ENCODE results near the gene SLC8A3. TPM values are rescaled to one million over a fixed set of nuclear protein-coding genes. Genes with fewer than 3 reads are reported as not detected.

The SLC8A3 gene
- total RNA-seq, 1 donor from 2014 or later = 0.05 TPM

- Histone ChIP-seq H3K27ac (replicated peaks) (no peak overlapping the region), H3K4me1 (no peaks in the 10 kb centered on the region), H3K9me3 (replicated peaks) (no peaks in the 10 kb centered on the region), H3K36me3 (no peaks in the 10 kb centered on the region), H3K27me3 (ENCODE audit: low read depth) (peaks cover 60% of the 10 kb centered on the region), H3K4me3 (no peak overlapping the region)
- no peak for TF ChIP-seq CTCF (IDR thresholded peaks at IDR 0.05; ENCODE audit: borderline replicate concordance)
- no peak for DNase-seq
- intact Hi-C loops (cut with micrococcal nuclease) = no loop called here
Observed at GRCh38 chr14:70108419-70108818, 80.3 kb downstream of the SLC8A3 start.

- intact Hi-C loops (cut with micrococcal nuclease) = no loop called here
- peaks cover 62% of the 10 kb centered on the region for H3K27me3 ChIP-seq (ENCODE audit: low read depth)
Observed at GRCh38 chr14:70107309-70107708, 81.4 kb downstream of the SLC8A3 start.

GRCh38 chr14:70100071-70100470 lies 88.7 kb downstream of the SLC8A3 start:
- Histone ChIP-seq H3K27me3 (ENCODE audit: low read depth) (peaks cover 95% of the 10 kb centered on the region), H3K9me3 (replicated peaks) (no peaks in the 10 kb centered on the region), H3K27ac (replicated peaks) (no peak overlapping the region), H3K4me1 (peaks cover 12% of the 10 kb centered on the region), H3K4me3 (no peak overlapping the region), H3K36me3 (no peaks in the 10 kb centered on the region)
- no peak for DNase-seq
- TF ChIP-seq CTCF (IDR thresholded peaks at IDR 0.05; ENCODE audit: borderline replicate concordance) = no peak
- intact Hi-C loops (cut with micrococcal nuclease) = no loop called here

More at GRCh38 chr14:70107309-70107708, 81.4 kb downstream of the SLC8A3 start:
- no peaks in the 10 kb centered on the region for H3K9me3 ChIP-seq (replicated peaks)
- no peak for DNase-seq
- no peaks in the 10 kb centered on the region for H3K36me3 ChIP-seq
- no peak overlapping the region for H3K27ac ChIP-seq (replicated peaks)
- no peak for TF ChIP-seq CTCF (IDR thresholded peaks at IDR 0.05; ENCODE audit: borderline replicate concordance)
- no peak overlapping the region for H3K4me3 ChIP-seq
- H3K4me1 ChIP-seq = no peaks in the 10 kb centered on the region

- intact Hi-C loops (cut with micrococcal nuclease) = no loop called here
- Histone ChIP-seq H3K36me3 (no peaks in the 10 kb centered on the region), H3K4me3 (no peak overlapping the region), H3K27me3 (ENCODE audit: low read depth) (peaks cover 96% of the 10 kb centered on the region), H3K9me3 (replicated peaks) (no peaks in the 10 kb centered on the region), H3K4me1 (peaks cover 12% of the 10 kb centered on the region), H3K27ac (replicated peaks) (no peak overlapping the region)
- no peak for TF ChIP-seq CTCF (IDR thresholded peaks at IDR 0.05; ENCODE audit: borderline replicate concordance)
- no peak for DNase-seq
Observed at GRCh38 chr14:70098250-70098809, 90.4 kb downstream of the SLC8A3 start.

GRCh38 chr14:70097576-70098249 lies 91.0 kb downstream of the SLC8A3 start:
- TF ChIP-seq CTCF (IDR thresholded peaks at IDR 0.05; ENCODE audit: borderline replicate concordance) = no peak
- no peak overlapping the region for H3K27ac ChIP-seq (replicated peaks)
- H3K4me1 ChIP-seq = peaks cover 12% of the 10 kb centered on the region
- no peak for DNase-seq
- intact Hi-C loops (cut with micrococcal nuclease) = no loop called here
- H3K4me3 ChIP-seq = no peak overlapping the region
- H3K9me3 ChIP-seq (replicated peaks) = no peaks in the 10 kb centered on the region
- no peaks in the 10 kb centered on the region for H3K36me3 ChIP-seq
- peaks cover 96% of the 10 kb centered on the region for H3K27me3 ChIP-seq (ENCODE audit: low read depth)
